GM18909 (cell line): ENCODE data around the gene CT47C1.

Source experiments
- ATAC-seq: cut with Tn5 transposase; IDR thresholded peaks from one replicate; pipeline ENCODE4 v1.9.1; 2021; ENCODE audit warnings: mild to moderate bottlenecking; ENCODE audit not compliant: unreplicated experiment, poor library complexity

The CT47C1 gene

GRCh38 chrX:119073200-119073905 lies 560 bp downstream of the CT47C1 start:
- ATAC-seq: no peak

- no peak for ATAC-seq
These were observed 1.1 kb downstream of the CT47C1 start for GRCh38 chrX:119073911-119074310.

GRCh38 chrX:119075270-119076025 lies 2.7 kb downstream of the CT47C1 start:
- no peak for ATAC-seq

GRCh38 chrX:119082278-119082677 lies 9.5 kb downstream of the CT47C1 start:
- no peak for ATAC-seq

GRCh38 chrX:119084766-119085165 lies 12.0 kb downstream of the CT47C1 start:
- ATAC-seq: no peak

- no peak for ATAC-seq
These were observed 14.3 kb downstream of the CT47C1 start for GRCh38 chrX:119087121-119087520.

GRCh38 chrX:119089619-119090018 lies 16.8 kb downstream of the CT47C1 start:
- no peak for ATAC-seq

GRCh38 chrX:119090627-119091026 lies 17.8 kb downstream of the CT47C1 start:
- ATAC-seq: no peak

- ATAC-seq: no peak
These were observed 21.4 kb downstream of the CT47C1 start for GRCh38 chrX:119093991-119094735.

GRCh38 chrX:119094819-119095218 lies 22.0 kb downstream of the CT47C1 start:
- ATAC-seq: no peak

- no peak for ATAC-seq
These were observed 23.1 kb downstream of the CT47C1 start for GRCh38 chrX:119095936-119096335.

- ATAC-seq: no peak
These were observed 28.4 kb downstream of the CT47C1 start for GRCh38 chrX:119101168-119101567.

- no peak for ATAC-seq
These were observed 33.0 kb downstream of the CT47C1 start for GRCh38 chrX:119105826-119106225.

GRCh38 chrX:119107206-119107605 lies 34.4 kb downstream of the CT47C1 start:
- no peak for ATAC-seq

GRCh38 chrX:119118780-119119395 lies 46.1 kb downstream of the CT47C1 start:
- peak; percentile 95 for ATAC-seq

- ATAC-seq: no peak
These were observed 48.5 kb downstream of the CT47C1 start for GRCh38 chrX:119121341-119121740.
